Mesendoderm (in vitro differentiated cells): ENCODE data around the gene TAPBPL.
"Not testable (repeated sequence)": the region's sequence is repeated elsewhere in the genome, so short reads cannot be mapped to it uniquely, and the experiment has no call there.

Source experiments
- DNase-seq: peaks from one replicate; pipeline ENCODE4 v3.0.0; 2013
- H2AK5ac ChIP-seq: 2 replicates; pipeline ENCODE4 v1.6.1; 2013; ENCODE audit warnings: low read length, inconsistent platforms
- H2BK120ac ChIP-seq: 2 replicates; pipeline ENCODE4 v1.6.1; 2013; ENCODE audit warnings: low read depth, mild to moderate bottlenecking, low read length, moderate library complexity, mixed read lengths
- H2BK15ac ChIP-seq: replicated peaks from 2 replicates; pipeline ENCODE4 v1.6.1; 2013; ENCODE audit warnings: low read depth, mild to moderate bottlenecking, moderate library complexity
- H2BK5ac ChIP-seq: 2 replicates; pipeline ENCODE4 v1.6.1; 2013; ENCODE audit warnings: low read length, inconsistent platforms
- H3K18ac ChIP-seq: 2 replicates; pipeline ENCODE4 v1.6.1; 2013; ENCODE audit warnings: mild to moderate bottlenecking, low read length, mixed read lengths
- H3K23ac ChIP-seq: one replicate; pipeline ENCODE4 v1.6.1; 2013; ENCODE audit warnings: low read length
- H3K27ac ChIP-seq: 2 replicates; pipeline ENCODE4 v1.5.1; 2013; ENCODE audit warnings: low read depth, mild to moderate bottlenecking, inconsistent platforms, low read length, moderate library complexity
- H3K27me3 ChIP-seq: 2 replicates; pipeline ENCODE4 v1.6.1; 2013; ENCODE audit warnings: low read length, control low read depth, mild to moderate bottlenecking, inconsistent platforms; ENCODE audit not compliant: insufficient read depth, poor library complexity
- H3K36me3 ChIP-seq: 2 replicates; pipeline ENCODE4 v1.6.1; 2013; ENCODE audit warnings: low read length, inconsistent platforms; ENCODE audit not compliant: control insufficient read depth, insufficient read depth
- H3K4ac ChIP-seq: one replicate; pipeline ENCODE4 v1.6.1; 2013; ENCODE audit warnings: low read depth, mild to moderate bottlenecking, low read length, moderate library complexity
- H3K4me1 ChIP-seq: 2 replicates; pipeline ENCODE4 v1.6.1; 2013; ENCODE audit warnings: low read depth, low read length, inconsistent platforms; ENCODE audit not compliant: control insufficient read depth
- H3K4me2 ChIP-seq: 2 replicates; pipeline ENCODE4 v1.6.1; 2013; ENCODE audit warnings: low read length
- H3K4me3 ChIP-seq: 2 replicates; pipeline ENCODE4 v1.5.1; 2013; ENCODE audit warnings: mild to moderate bottlenecking, low read length
- H3K56ac ChIP-seq: one replicate; pipeline ENCODE4 v1.6.1; 2013; ENCODE audit warnings: low read length
- H3K79me1 ChIP-seq: 2 replicates; pipeline ENCODE4 v1.6.1; 2013; ENCODE audit warnings: low read length, inconsistent platforms
- H3K79me2 ChIP-seq: 2 replicates; pipeline ENCODE4 v1.6.1; 2013; ENCODE audit warnings: mild to moderate bottlenecking, low read length; ENCODE audit not compliant: control insufficient read depth, insufficient read depth
- H3K9ac ChIP-seq: 2 replicates; pipeline ENCODE4 v1.6.1; 2013; ENCODE audit warnings: low read length, inconsistent platforms
- H4K5ac ChIP-seq: one replicate; pipeline ENCODE4 v1.6.1; 2013; ENCODE audit warnings: low read length
- H4K8ac ChIP-seq: one replicate; pipeline ENCODE4 v1.6.1; 2013; ENCODE audit warnings: low read depth, mild to moderate bottlenecking, control low read depth, low read length, moderate library complexity
- WGBS: extraction: QIAGEN DNeasy Blood & Tissue Kit; methylation state at CpG from one replicate; pipeline ENCODE4 v1.1.7; 2013; ENCODE audit warnings: low lambda C conversion rate, missing lambda C conversion rate; ENCODE audit not compliant: insufficient coverage; ENCODE audit errors: extremely low coverage; 5-methylcytosine and 5-hydroxymethylcytosine counted together

TAPBPL gene

GRCh38 chr12:6425590-6426531, 26.0 kb upstream of the TAPBPL start:
- Histone ChIP-seq H3K4me1 (no peaks in the 10 kb centered on the region), H3K79me2 (no peaks in the 10 kb centered on the region), H3K36me3 (no peaks in the 10 kb centered on the region), H3K23ac (no peak overlapping the region), H2AK5ac (no peak overlapping the region), H3K27ac (no peak overlapping the region), H2BK15ac (no peak overlapping the region), H3K18ac (no peak overlapping the region), H3K4me2 (no peak overlapping the region), H2BK5ac (no peak overlapping the region), H3K4ac (no peak overlapping the region), H3K9ac (no peak overlapping the region), H4K5ac (no peak overlapping the region), H3K27me3 (no peaks in the 10 kb centered on the region), H3K79me1 (no peaks in the 10 kb centered on the region), H4K8ac (no peak overlapping the region), H2BK120ac (no peak overlapping the region), H3K4me3 (no peak overlapping the region), H3K56ac (no peak overlapping the region)
- DNase-seq, result no peak
- no CpG with 5 or more reads among the region's 23 CpGs for WGBS

- no peak for DNase-seq
- H3K4me3 ChIP-seq, result no peak overlapping the region
Measured at GRCh38 chr12:6426882-6427671, 24.8 kb upstream of the TAPBPL start.

GRCh38 chr12:6427796-6428195, 24.0 kb upstream of the TAPBPL start:
- not testable (repeated sequence) for H3K79me1 ChIP-seq, H3K23ac ChIP-seq, H3K56ac ChIP-seq, H3K36me3 ChIP-seq, H3K18ac ChIP-seq, H4K5ac ChIP-seq, H3K27me3 ChIP-seq, H3K4me3 ChIP-seq, H3K27ac ChIP-seq, H2BK5ac ChIP-seq, H2BK120ac ChIP-seq, H3K4me2 ChIP-seq, H3K9ac ChIP-seq, H3K79me2 ChIP-seq, H3K4me1 ChIP-seq, DNase-seq, H3K4ac ChIP-seq, H4K8ac ChIP-seq, H2AK5ac ChIP-seq, H2BK15ac ChIP-seq
- no CpG with 5 or more reads among the region's 10 CpGs for WGBS

More at GRCh38 chr12:6426882-6427671, 24.8 kb upstream of the TAPBPL start:
- no peaks in the 10 kb centered on the region for H3K79me2 ChIP-seq
- no peak overlapping the region for H2BK5ac ChIP-seq
- no peaks in the 10 kb centered on the region for H3K4me1 ChIP-seq
- H4K5ac ChIP-seq, result no peak overlapping the region
- H3K27me3 ChIP-seq, result no peaks in the 10 kb centered on the region
- H2BK120ac ChIP-seq, result no peak overlapping the region
- no peak overlapping the region for H4K8ac ChIP-seq
- no peaks in the 10 kb centered on the region for H3K36me3 ChIP-seq
- no peak overlapping the region for H2AK5ac ChIP-seq
- no CpG with 5 or more reads among the region's 14 CpGs for WGBS
- H3K18ac ChIP-seq, result no peak overlapping the region
- H3K9ac ChIP-seq, result no peak overlapping the region
- no peak overlapping the region for H3K4me2 ChIP-seq
- no peaks in the 10 kb centered on the region for H3K79me1 ChIP-seq
- no peak overlapping the region for H2BK15ac ChIP-seq
- H3K56ac ChIP-seq, result no peak overlapping the region
- no peak overlapping the region for H3K23ac ChIP-seq
- H3K4ac ChIP-seq, result no peak overlapping the region
- H3K27ac ChIP-seq, result no peak overlapping the region

GRCh38 chr12:6428326-6428725, 23.5 kb upstream of the TAPBPL start:
- no peak for DNase-seq
- no peak overlapping the region for H3K18ac ChIP-seq
- no peaks in the 10 kb centered on the region for H3K79me1 ChIP-seq
- no peak overlapping the region for H3K4me2 ChIP-seq
- H3K4me1 ChIP-seq, result no peaks in the 10 kb centered on the region
- no peak overlapping the region for H3K9ac ChIP-seq
- H3K27ac ChIP-seq, result no peak overlapping the region
- no peak overlapping the region for H3K56ac ChIP-seq
- no CpG with 5 or more reads among the region's 3 CpGs for WGBS
- no peak overlapping the region for H2BK5ac ChIP-seq
- no peak overlapping the region for H4K8ac ChIP-seq
- H3K27me3 ChIP-seq, result no peaks in the 10 kb centered on the region
- H3K36me3 ChIP-seq, result no peaks in the 10 kb centered on the region
- H3K4ac ChIP-seq, result no peak overlapping the region
- H2BK15ac ChIP-seq, result no peak overlapping the region
- H2AK5ac ChIP-seq, result no peak overlapping the region
- H4K5ac ChIP-seq, result no peak overlapping the region
- H3K23ac ChIP-seq, result no peak overlapping the region
- no peaks in the 10 kb centered on the region for H3K79me2 ChIP-seq
- no peak overlapping the region for H2BK120ac ChIP-seq
- H3K4me3 ChIP-seq, result no peak overlapping the region

- Histone ChIP-seq H3K36me3 (no peaks in the 10 kb centered on the region), H2BK120ac (no peak overlapping the region), H4K8ac (no peak overlapping the region), H3K79me2 (no peaks in the 10 kb centered on the region), H3K56ac (peak overlapping the region; percentile 27), H4K5ac (no peak overlapping the region), H3K27me3 (no peaks in the 10 kb centered on the region), H3K27ac (no peak overlapping the region), H2AK5ac (no peak overlapping the region), H3K4me2 (no peak overlapping the region), H2BK5ac (no peak overlapping the region), H3K4ac (no peak overlapping the region), H3K4me1 (no peaks in the 10 kb centered on the region), H3K23ac (no peak overlapping the region), H3K4me3 (no peak overlapping the region), H3K79me1 (no peaks in the 10 kb centered on the region), H3K9ac (no peak overlapping the region), H2BK15ac (no peak overlapping the region), H3K18ac (no peak overlapping the region)
- WGBS, result no CpG with 5 or more reads among the region's 19 CpGs
- no peak for DNase-seq
Measured at GRCh38 chr12:6430124-6430989, 21.5 kb upstream of the TAPBPL start.
